Osteoblast (primary cell): Measurements from ENCODE around the gene MINK1. TPM values are rescaled to one million over a fixed set of nuclear protein-coding genes. Genes with fewer than 3 reads are reported as not detected.

Source experiments
- DNase-seq: peaks from one replicate; pipeline ENCODE4 v3.0.0; 2011; ENCODE audit warnings: low spot score, mixed read lengths; ENCODE audit not compliant: insufficient read length; ENCODE audit errors: missing footprints
- H2AFZ ChIP-seq: 2 replicates; pipeline ENCODE4 v1.6.0; 2011; ENCODE audit warnings: mild to moderate bottlenecking, low read length
- H3K27ac ChIP-seq: 2 replicates; pipeline ENCODE4 v1.5.1; 2011; ENCODE audit warnings: mild to moderate bottlenecking, low read depth, low read length, moderate library complexity
- H3K27me3 ChIP-seq: 2 replicates; pipeline ENCODE4 v1.6.0; 2012; ENCODE audit warnings: mild to moderate bottlenecking, control low read depth, inconsistent platforms, low read length, moderate library complexity; ENCODE audit not compliant: insufficient read depth
- H3K36me3 ChIP-seq: 2 replicates; pipeline ENCODE4 v1.5.1; 2011; ENCODE audit warnings: mild to moderate bottlenecking, low read length, control low read depth, moderate library complexity; ENCODE audit not compliant: insufficient read depth
- H3K4me1 ChIP-seq: 2 replicates; pipeline ENCODE4 v1.5.1; 2011; ENCODE audit warnings: mild to moderate bottlenecking, low read length, control low read depth, moderate library complexity; ENCODE audit not compliant: insufficient read depth
- H3K4me2 ChIP-seq: 2 replicates; pipeline ENCODE4 v1.6.0; 2011; ENCODE audit warnings: mild to moderate bottlenecking, low read length; ENCODE audit not compliant: insufficient read depth
- H3K4me3 ChIP-seq: fragments of 200-600 bp; sonication (generic); 3 replicates; pipeline ENCODE4 v1.5.1; 2012; ENCODE audit warnings: mild to moderate bottlenecking, low read length, inconsistent platforms; ENCODE audit not compliant: insufficient read depth
- H3K79me2 ChIP-seq: 2 replicates; pipeline ENCODE4 v1.6.0; 2012; ENCODE audit warnings: mild to moderate bottlenecking, low read length, control low read depth, inconsistent platforms; ENCODE audit not compliant: insufficient read depth
- H3K9me3 ChIP-seq: 2 replicates; pipeline ENCODE4 v1.5.1; 2011; ENCODE audit warnings: low read depth, low read length, control low read depth
- H4K20me1 ChIP-seq: 2 replicates; pipeline ENCODE4 v1.6.0; 2012; ENCODE audit warnings: mild to moderate bottlenecking, low read length, control low read depth; ENCODE audit not compliant: insufficient read depth
- CTCF ChIP-seq: IDR thresholded peaks from 2 replicates; pipeline ENCODE4 v1.5.1; 2011; ENCODE audit warnings: mild to moderate bottlenecking, low read depth, low read length, moderate library complexity; ENCODE audit errors: extremely low read depth
- total RNA-seq: library from RNA; depleted of rRNA; stranded (reverse); fragments of >200 nt; gene quantifications from 2 replicates; pipeline ENCODE4 v1.2.3, GENCODE V29; 2012

Gene MINK1
- total RNA-seq, 1 donor: 34.4 TPM

GRCh38 chr17:4934173-4934979, 101.2 kb downstream of the MINK1 start:
- Histone ChIP-seq H3K4me1 (peaks cover 23% of the 10 kb centered on the region), H2AFZ (peak overlapping the region; percentile 77), H3K79me2 (peaks cover 21% of the 10 kb centered on the region), H3K27ac (no peak overlapping the region), H3K9me3 (no peaks in the 10 kb centered on the region), H3K27me3 (no peaks in the 10 kb centered on the region), H3K36me3 (peaks cover 22% of the 10 kb centered on the region), H3K4me3 (peak overlapping the region; percentile 61), H3K4me2 (peak overlapping the region; percentile 77), H4K20me1 (peaks cover 9% of the 10 kb centered on the region)
- peak; percentile 95 for DNase-seq
- TF ChIP-seq CTCF: peak; percentile 46

GRCh38 chr17:4935650-4936049, 102.5 kb downstream of the MINK1 start:
- H2AFZ ChIP-seq: no peak overlapping the region
- H3K79me2 ChIP-seq: peaks cover 25% of the 10 kb centered on the region
- H3K4me3 ChIP-seq: no peak overlapping the region
- peaks cover 22% of the 10 kb centered on the region for H3K36me3 ChIP-seq
- H3K4me1 ChIP-seq: peaks cover 23% of the 10 kb centered on the region
- H3K4me2 ChIP-seq: no peak overlapping the region
- no peak for TF ChIP-seq CTCF
- peaks cover 9% of the 10 kb centered on the region for H4K20me1 ChIP-seq
- H3K9me3 ChIP-seq: no peaks in the 10 kb centered on the region
- no peak for DNase-seq
- H3K27me3 ChIP-seq: no peaks in the 10 kb centered on the region
- H3K27ac ChIP-seq: no peak overlapping the region

- TF ChIP-seq CTCF: no peak
- H3K27ac ChIP-seq: no peak overlapping the region
- H3K9me3 ChIP-seq: no peaks in the 10 kb centered on the region
- no peak overlapping the region for H3K4me3 ChIP-seq
- peaks cover 29% of the 10 kb centered on the region for H3K4me1 ChIP-seq
- no peak overlapping the region for H2AFZ ChIP-seq
- DNase-seq: peak; percentile 50
- H4K20me1 ChIP-seq: peaks cover 9% of the 10 kb centered on the region
- no peak overlapping the region for H3K4me2 ChIP-seq
- H3K79me2 ChIP-seq: peaks cover 33% of the 10 kb centered on the region
- H3K36me3 ChIP-seq: peaks cover 22% of the 10 kb centered on the region
- H3K27me3 ChIP-seq: no peaks in the 10 kb centered on the region
Measured at GRCh38 chr17:4936436-4936835, 103.3 kb downstream of the MINK1 start.

GRCh38 chr17:4937553-4937952, 104.4 kb downstream of the MINK1 start:
- no peak overlapping the region for H3K4me3 ChIP-seq
- no peak overlapping the region for H2AFZ ChIP-seq
- no peaks in the 10 kb centered on the region for H3K27me3 ChIP-seq
- H3K36me3 ChIP-seq: peaks cover 30% of the 10 kb centered on the region
- H3K27ac ChIP-seq: no peak overlapping the region
- peaks cover 44% of the 10 kb centered on the region for H3K79me2 ChIP-seq
- DNase-seq: peak; percentile 32
- no peak for TF ChIP-seq CTCF
- peaks cover 16% of the 10 kb centered on the region for H4K20me1 ChIP-seq
- peaks cover 36% of the 10 kb centered on the region for H3K4me1 ChIP-seq
- H3K4me2 ChIP-seq: no peak overlapping the region
- H3K9me3 ChIP-seq: no peaks in the 10 kb centered on the region
